NCI-H526 (cell line): ENCODE data around the gene SMAD1.
"Not testable (repeated sequence)": the region's sequence is repeated elsewhere in the genome, so short reads cannot be mapped to it uniquely, and the experiment has no call there.

Experiments used
- DNase-seq, 2 experiments: peaks; one replicate each; lab custom pipeline; 2025; lab: John Stamatoyannopoulos, UW

The SMAD1 gene

DNA sequence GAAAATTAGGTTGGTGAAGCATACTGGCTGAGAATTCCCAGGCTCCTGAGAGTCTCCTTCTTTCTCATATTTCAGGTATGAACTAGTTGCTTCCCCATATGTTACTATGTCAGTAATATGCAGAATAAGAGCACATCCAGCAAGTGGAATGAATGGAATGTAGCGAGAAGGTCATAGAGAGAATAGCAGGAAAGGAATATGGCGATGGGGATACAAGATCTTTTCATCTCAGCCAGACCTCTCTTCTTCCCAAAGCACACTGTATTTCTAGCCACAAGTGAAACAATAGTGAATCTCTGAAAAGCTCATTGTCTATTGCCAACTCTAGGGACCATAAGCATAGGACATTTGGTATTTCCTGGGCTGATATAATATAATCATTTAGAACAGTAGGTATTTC, 82.9 kb downstream of the SMAD1 start:
- no peak for DNase-seq

GRCh38 chr4:145565328-145565727, 83.7 kb downstream of the SMAD1 start:
- DNase-seq, result peak; percentile 42 to 59

DNA sequence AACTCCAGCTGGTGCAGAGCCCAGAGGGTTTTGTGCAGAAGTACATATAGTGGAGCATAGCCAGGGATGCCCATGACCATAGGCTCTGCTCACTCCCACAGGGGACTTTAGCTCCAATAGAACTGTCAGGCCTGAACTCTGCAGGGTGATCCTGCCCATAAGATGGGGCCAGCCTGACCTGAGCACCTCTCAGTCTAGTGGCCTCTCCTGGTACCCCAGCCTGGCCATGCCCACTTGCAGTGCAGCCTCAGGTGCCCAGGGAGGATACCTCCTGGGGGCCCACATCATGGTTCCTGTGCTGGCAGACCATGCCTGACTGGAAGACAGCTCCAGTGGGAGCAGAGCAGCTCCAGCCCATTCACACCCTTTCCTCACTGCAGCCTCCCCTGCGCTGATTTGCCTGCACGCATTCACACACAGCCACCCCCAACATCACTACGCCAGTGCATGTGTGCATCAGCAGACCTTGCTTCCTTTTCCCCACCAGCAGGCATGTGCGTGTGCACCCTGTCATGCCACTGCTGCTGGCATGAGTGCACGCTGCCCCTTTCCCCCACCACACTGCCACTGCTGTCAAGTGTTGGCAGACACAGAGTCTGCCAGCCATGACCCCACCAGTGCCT, 84.5 kb downstream of the SMAD1 start:
- no peak for DNase-seq

DNA sequence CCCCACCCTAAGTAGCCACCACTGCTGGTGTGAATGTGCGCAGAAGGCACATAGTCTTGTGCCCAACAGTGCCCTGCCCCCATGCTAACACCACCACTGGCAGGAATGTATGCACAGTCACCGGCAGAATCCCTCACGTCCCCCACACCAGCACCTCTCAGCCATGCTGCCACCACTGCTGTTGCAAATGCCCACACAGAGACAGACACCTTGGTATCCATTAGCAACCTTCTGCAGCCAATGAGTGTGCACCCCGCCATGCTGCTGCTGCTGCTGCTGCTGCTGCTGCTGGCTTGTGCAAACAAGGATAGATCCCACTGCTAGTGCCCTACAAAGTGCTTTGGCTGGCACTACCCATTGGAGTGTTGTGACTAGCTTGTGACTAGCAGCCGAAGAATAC, 85.1 kb downstream of the SMAD1 start:
- DNase-seq, result no peak

- DNase-seq, result no peak
These were observed 85.9 kb downstream of the SMAD1 start for GRCh38 chr4:145567516-145567915.

DNA sequence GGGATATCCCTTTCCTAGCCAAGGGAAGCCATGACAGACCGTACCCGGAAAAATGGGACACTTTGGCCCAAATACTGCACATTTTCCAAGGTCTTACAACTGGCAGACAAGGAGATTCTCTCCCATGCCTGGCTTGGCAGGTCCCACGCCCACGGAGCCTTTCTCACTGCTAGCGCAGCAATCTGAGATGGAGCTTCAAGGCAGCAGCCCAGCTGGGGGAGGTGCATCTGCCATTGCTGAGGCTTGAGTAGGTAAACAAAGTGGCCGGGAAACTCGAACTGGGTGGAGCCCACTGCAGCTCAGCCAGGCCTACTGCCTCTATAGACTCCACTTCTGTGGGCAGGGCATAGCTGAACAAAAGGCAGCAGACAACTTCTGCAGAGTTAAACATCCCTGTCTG, 92.9 kb downstream of the SMAD1 start:
- DNase-seq, result not testable (repeated sequence)

- DNase-seq, result no peak
These were observed 99.3 kb downstream of the SMAD1 start for GRCh38 chr4:145580906-145581305.

- DNase-seq, result no peak
These were observed 101.8 kb downstream of the SMAD1 start for GRCh38 chr4:145583191-145584055.

DNA sequence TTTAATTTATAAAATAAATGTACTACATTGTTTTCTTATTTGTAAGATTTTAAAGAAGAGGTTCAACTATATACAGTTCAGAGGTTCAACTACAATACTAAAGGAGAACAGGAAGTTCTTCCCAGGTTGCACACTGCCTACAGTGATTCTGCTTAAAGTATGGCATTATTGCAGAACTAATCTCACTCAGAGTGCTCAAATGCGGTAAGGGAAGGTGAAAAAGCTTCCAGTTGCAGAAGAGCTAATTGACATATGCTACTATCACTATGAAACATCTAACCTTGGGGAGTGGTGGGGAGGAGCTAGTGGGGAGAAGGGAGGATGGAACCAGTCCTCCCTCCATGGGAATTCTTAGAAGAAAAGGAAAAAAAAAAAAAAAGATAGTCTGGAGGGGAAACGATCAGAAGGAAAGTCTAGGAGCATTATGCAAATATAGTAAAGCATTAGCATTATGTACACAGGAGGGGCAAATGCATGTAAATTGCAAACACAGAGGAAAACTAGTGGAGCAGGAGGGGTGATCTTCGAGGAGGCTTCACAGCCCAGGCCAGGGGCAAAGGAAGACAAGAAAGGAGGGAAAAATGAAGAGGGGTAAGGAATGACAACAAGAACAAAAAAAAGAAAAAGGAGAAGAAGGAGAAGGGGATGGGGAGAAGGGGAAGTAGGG, 105.6 kb downstream of the SMAD1 start:
- DNase-seq, result peak; percentile 57 to 74

- DNase-seq, result not testable (repeated sequence)
These were observed 107.7 kb downstream of the SMAD1 start for GRCh38 chr4:145589381-145589780.

DNA sequence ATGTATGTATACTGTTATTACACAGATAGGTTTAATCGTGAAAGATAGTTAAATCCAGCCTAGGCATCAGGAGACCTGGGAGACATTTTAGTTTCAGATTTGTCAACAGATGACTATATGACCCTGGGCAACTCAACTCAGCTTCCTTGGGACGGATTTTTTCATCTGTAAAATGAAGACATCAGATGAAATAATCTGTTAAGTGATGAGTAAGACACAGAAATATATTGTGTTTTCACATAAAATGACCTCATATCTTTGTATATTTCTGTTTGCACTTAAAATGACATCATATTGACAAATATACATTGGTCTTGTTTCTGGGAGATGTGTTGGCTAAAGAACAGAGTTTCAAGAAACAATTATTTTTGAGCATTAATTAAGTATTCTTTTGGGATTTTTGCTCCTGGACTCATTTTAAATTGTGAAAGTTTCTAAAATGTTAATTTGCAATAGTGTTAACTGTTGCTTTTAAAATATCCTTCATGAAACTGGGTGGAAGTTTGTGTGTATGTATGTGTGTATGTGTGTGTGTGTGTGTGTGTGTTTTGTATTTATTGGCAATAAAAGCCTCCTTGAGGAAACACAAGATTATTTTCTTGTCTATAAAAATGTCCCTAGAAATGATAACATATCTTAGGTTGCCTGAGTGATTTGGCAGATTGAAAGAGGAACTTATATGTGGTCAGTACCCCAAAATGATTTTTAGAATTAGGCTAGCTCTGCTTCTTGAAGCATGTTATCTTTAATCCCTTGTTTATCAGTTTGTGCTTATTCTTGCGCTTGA, 108.5 kb downstream of the SMAD1 start:
- DNase-seq, result no peak

DNA sequence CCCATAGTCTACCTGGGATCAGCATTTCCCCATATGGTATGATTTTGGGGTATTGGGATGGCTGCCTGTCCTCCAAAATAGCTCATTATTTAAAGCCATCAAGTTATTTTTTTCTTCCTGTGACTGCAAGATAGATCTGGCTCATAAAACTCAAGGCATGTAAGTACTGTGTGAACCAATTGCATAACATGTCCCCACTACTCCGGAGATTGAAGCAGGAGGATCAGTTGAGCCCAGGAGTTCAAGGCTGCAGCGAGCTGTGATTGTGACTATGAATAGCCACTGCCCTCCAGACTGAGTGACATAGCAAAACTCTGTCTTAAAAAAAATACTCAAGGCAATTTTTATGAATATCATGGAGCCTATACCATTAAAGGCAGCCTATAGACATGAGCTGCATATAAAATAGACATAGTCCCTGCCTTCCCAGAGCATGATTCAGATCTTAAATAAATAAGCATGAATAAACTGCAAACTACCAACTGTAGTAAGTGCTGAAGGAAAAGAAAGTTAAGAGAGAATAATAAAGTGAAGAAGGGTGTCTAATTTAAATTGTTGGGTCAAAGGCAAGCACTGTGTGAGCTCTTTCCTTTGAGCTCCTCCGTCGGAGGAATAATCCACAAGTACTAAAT, 120.6 kb downstream of the SMAD1 start:
- no peak for DNase-seq

- DNase-seq, result no peak
These were observed 124.3 kb downstream of the SMAD1 start for GRCh38 chr4:145605941-145606340.
